ENCODE measurements around the gene POLDIP2.

GRCh38 chr17:28385037-28385400, 27.7 kb upstream of the POLDIP2 start:
- TF ChIP-seq USF2 (CRISPR knock-in tag; IDR thresholded peaks at IDR 0.05), result no peak
- no peak for TF ChIP-seq NR1H2 (CRISPR knock-in tag; IDR thresholded peaks at IDR 0.05)
- no peak for TF ChIP-seq IRF2 (CRISPR knock-in tag; IDR thresholded peaks at IDR 0.05)
- TF ChIP-seq RCOR1 (IDR thresholded peaks at IDR 0.05; ENCODE audit: borderline replicate concordance in 1 of 2, low read depth in 2 of 2, low read length in 2 of 2), result no peak
- TF ChIP-seq POLR2G (IDR thresholded peaks at IDR 0.05; ENCODE audit: low read depth, low read length), result no peak; the same call in 1 of the 2 replicates
- TF ChIP-seq SMC3 (conservative IDR thresholded peaks at IDR 0.05; ENCODE audit: insufficient read depth, low read depth, low read length), result no peak
- no peak for TF ChIP-seq SETDB1 (IDR thresholded peaks at IDR 0.05; ENCODE audit: low read length)
- TF ChIP-seq ELF4 (CRISPR knock-in tag; IDR thresholded peaks at IDR 0.05), result no peak
- no peak for TF ChIP-seq ZNF561 (CRISPR knock-in tag; conservative IDR thresholded peaks at IDR 0.05)
- TF ChIP-seq FOXK2 (conservative IDR thresholded peaks at IDR 0.05 in 1 of 2, IDR thresholded peaks at IDR 0.05 in 1 of 2; ENCODE audit: low read depth in 2 of 2), result no peak
- no peak for TF ChIP-seq MAFF (IDR thresholded peaks at IDR 0.05; ENCODE audit: low read length)

Measured in K562 (cell line).